K562 (cell line): ENCODE data around the gene TCEANC2. TPM values are rescaled to one million over a fixed set of nuclear protein-coding genes. Genes with fewer than 3 reads are reported as not detected.
A peak's percentile ranks its signal among the peaks of the same experiment; 100 is the strongest.

Experiments
- CEBPZ ChIP-seq: fragments of 150-350 bp; IDR thresholded peaks from 2 replicates; pipeline ENCODE4 v1.6.1; 2014; ENCODE audit warnings: low read depth, mild to moderate bottlenecking, low read length, borderline replicate concordance
- CREB5 ChIP-seq: fragments of 250-450 bp; sonication (Bioruptor Pico); IDR thresholded peaks from 2 replicates; pipeline ENCODE4 v1.5.0; 2020; ENCODE audit warnings: mild to moderate bottlenecking
- ERF ChIP-seq: fragments of 450-650 bp; formaldehyde crosslinking; IDR thresholded peaks from 2 replicates; pipeline ENCODE4 v1.4.0; 2020; ENCODE audit warnings: mild to moderate bottlenecking, mixed read lengths
- GTF2B ChIP-seq: IDR thresholded peaks from 2 replicates; pipeline ENCODE4 v1.6.1; 2011; ENCODE audit not compliant: insufficient read length; ENCODE audit errors: extremely low read depth
- GTF3C2 ChIP-seq: IDR thresholded peaks from 3 replicates; pipeline ENCODE4 v1.6.1; 2011; ENCODE audit warnings: borderline replicate concordance, mild to moderate bottlenecking, moderate library complexity; ENCODE audit not compliant: insufficient read length; ENCODE audit errors: extremely low read depth
- HMBOX1 ChIP-seq: sonication (generic); IDR thresholded peaks from 2 replicates; pipeline ENCODE4 v1.6.1; 2016
- IRF9 ChIP-seq: fragments of 450-650 bp; IDR thresholded peaks from 2 replicates; pipeline ENCODE4 v1.6.1; 2016; ENCODE audit warnings: missing biosample characterization, missing genetic modification characterization
- MTF1 ChIP-seq: fragments of 250-450 bp; sonication (Bioruptor Pico); IDR thresholded peaks from 2 replicates; pipeline ENCODE4 v1.9.0; 2021; ENCODE audit warnings: moderate library complexity, mild to moderate bottlenecking, inconsistent platforms, borderline replicate concordance
- PCBP1 ChIP-seq: fragments of 200-400 bp; formaldehyde crosslinking; IDR thresholded peaks from 2 replicates; pipeline ENCODE4 v1.6.1; 2018; ENCODE audit warnings: mild to moderate bottlenecking, low read depth, low read length; ENCODE audit not compliant: poor library complexity, severe bottlenecking
- POLR2H ChIP-seq: IDR thresholded peaks from 2 replicates; pipeline ENCODE4 v1.6.1; 2016; ENCODE audit warnings: missing genetic modification characterization, low read depth, mild to moderate bottlenecking, control low read depth, missing compliant biosample characterization, moderate library complexity
- SNAPC5 ChIP-seq: fragments of 250-450 bp; sonication (Bioruptor Pico); IDR thresholded peaks from 2 replicates; pipeline ENCODE4 v1.8.0; 2021; ENCODE audit warnings: moderate library complexity, mild to moderate bottlenecking, inconsistent platforms
- ZFP36 ChIP-seq: fragments of 150-350 bp; IDR thresholded peaks from 2 replicates; pipeline ENCODE4 v1.6.1; 2018; ENCODE audit warnings: low read length, low read depth; ENCODE audit not compliant: partially characterized antibody
- ZNF354B ChIP-seq: fragments of 250-450 bp; sonication (Bioruptor Pico); IDR thresholded peaks from 2 replicates; pipeline ENCODE4 v1.4.0; 2020
- ZNF445 ChIP-seq: fragments of 250-450 bp; sonication (Bioruptor Pico); IDR thresholded peaks from 2 replicates; pipeline ENCODE4 v1.4.0; 2020; ENCODE audit warnings: low read depth, mild to moderate bottlenecking, moderate library complexity
- ZNF668 ChIP-seq: fragments of 250-450 bp; sonication (Bioruptor Pico); IDR thresholded peaks from 2 replicates; pipeline ENCODE4 v1.8.0; 2022; ENCODE audit warnings: mild to moderate bottlenecking, inconsistent platforms
- polyA plus RNA-seq, 8 experiments: library from polyadenylated mRNA; depleted of rRNA in 4 of 8; stranded (reverse) in 5 of 8; unstranded in 3 of 8; fragments of >200 nt; fragmentation: Nextera tagmentation in 2 of 8; fragmentation: Illumina TruSeq in 1 of 8; extraction: Ambion mirVana in 2 of 8; extraction: Trizol in 1 of 8; gene quantifications; 2 replicates each; pipeline versions ENCODE4 v1.2.1 to v1.2.3, GENCODE V29; 2011 to 2014; ENCODE audit warnings: inconsistent platforms in 1 of 8, missing spikeins in 1 of 8
- total RNA-seq, 7 experiments: library from RNA; depleted of rRNA in 6 of 7; stranded (reverse); fragments of >200 nt in 6 of 7; fragmentation: Illumina TruSeq in 2 of 7; extraction: Trizol in 2 of 7; gene quantifications; 2 replicates each; pipeline versions ENCODE4 v1.2.1 to v1.2.3, GENCODE V29; 2011 to 2021; ENCODE audit warnings: low replicate concordance in 1 of 7

TCEANC2 gene
- total and polyA plus RNA-seq, 9 of the 15 experiments (the other 6 are each of a cell fraction or from before 2014, with no cell fraction given) = 3.3 to 10.2 (median 7.0) TPM

- TF ChIP-seq PCBP1 (peak; percentile 52), CREB5 (CRISPR knock-in tag) (no peak), POLR2H (tag) (peak; percentile 51), ZNF668 (CRISPR knock-in tag) (no peak), ZNF445 (CRISPR knock-in tag) (no peak), HMBOX1 (no peak), GTF2B (no peak), IRF9 (tag) (no peak), SNAPC5 (CRISPR knock-in tag) (no peak), CEBPZ (no peak), GTF3C2 (no peak), ERF (0 out of 2 replicates have a peak, but pooled peaks have one; percentile 1), ZNF354B (CRISPR knock-in tag) (no peak), ZFP36 (no peak), MTF1 (CRISPR knock-in tag) (no peak)
Measured at GRCh38 chr1:54052934-54053744, at the start of gene TCEANC2, which contains the start of gene TMEM59 (continued).
